A549 (cell line): ENCODE data around the gene FGF18. TPM values are rescaled to one million over a fixed set of nuclear protein-coding genes. Genes with fewer than 3 reads are reported as not detected.

Experiments used
- ATAC-seq, 2 experiments: fragments of 200-7000 bp in 1 of 2; fragments of >200 bp in 1 of 2; cut with Nextera tagmentation in 1 of 2; cut with Tn5 transposase in 1 of 2; 3 replicates each; pipeline versions ENCODE4 v1.8.0 to v1.9.1; 2018 to 2020; ENCODE audit warnings: mild to moderate bottlenecking in 1 of 2, moderate library complexity in 1 of 2
- CTCF ChIA-PET: fragments of 300-600 bp; sonication (Branson Sonifier 250); formaldehyde crosslinking; extraction: SDS; loops from one replicate; lab custom pipeline; 2021; ENCODE audit warnings: antibody characterized with exemption, inconsistent platforms; lab: Yijun Ruan, JAX
- POLR2A ChIA-PET: fragments of 350-600 bp; formaldehyde crosslinking; extraction: SDS; loops from one replicate; lab custom pipeline; 2021; ENCODE audit warnings: antibody characterized with exemption, inconsistent platforms; lab: Yijun Ruan, JAX
- DNase-seq, 2 experiments: peaks; one replicate each; pipeline versions ENCODE4 v3.0.0 to v3.0.0-alpha.2; 2011 to 2016; ENCODE audit warnings: low read depth in 1 of 2, low spot score in 1 of 2
- FAIRE-seq: peaks from 2 replicates; lab custom pipeline; 2011; peaks lifted over from hg19 to GRCh38; lab: Jason Lieb, UNC
- H3K27ac ChIP-seq, 2 experiments: fragments of >200 bp; sonication (Bioruptor Twin); formaldehyde crosslinking; 3 replicates each; pipeline ENCODE4 v1.5.1; 2016 to 2017
- H3K4me1 ChIP-seq: fragments of >200 bp; sonication (Bioruptor Twin); formaldehyde crosslinking; 3 replicates; pipeline ENCODE4 v1.6.1; 2016
- H3K4me2 ChIP-seq: fragments of >200 bp; sonication (Bioruptor Twin); formaldehyde crosslinking; 3 replicates; pipeline ENCODE4 v1.6.1; 2016
- H3K4me3 ChIP-seq: fragments of >200 bp; sonication (Bioruptor Twin); formaldehyde crosslinking; 3 replicates; pipeline ENCODE4 v1.5.1; 2016
- H3K9me3 ChIP-seq: fragments of >200 bp; sonication (Bioruptor Twin); formaldehyde crosslinking; 3 replicates; pipeline ENCODE4 v1.6.1; 2016
- CBX2 ChIP-seq: fragments of 200-600 bp; sonication (generic); IDR thresholded peaks from 2 replicates; pipeline ENCODE4 v1.6.1; 2016; ENCODE audit warnings: low read depth, mild to moderate bottlenecking, borderline replicate concordance
- CBX8 ChIP-seq: fragments of 200-600 bp; sonication (generic); IDR thresholded peaks from 2 replicates; pipeline ENCODE4 v1.6.1; 2016
- CEBPB ChIP-seq, 2 experiments: fragments of >200 bp in 1 of 2; sonication (Bioruptor Twin) in 1 of 2; formaldehyde crosslinking in 1 of 2; IDR thresholded peaks; 2 replicates each; pipeline ENCODE4 v1.6.1; 2012 to 2016
- CHD2 ChIP-seq: fragments of 150-350 bp; IDR thresholded peaks from 2 replicates; pipeline ENCODE4 v1.6.1; 2014; ENCODE audit warnings: low read length; ENCODE audit not compliant: partially characterized antibody
- EHF ChIP-seq: fragments of 250-450 bp; sonication (Bioruptor Pico); IDR thresholded peaks from 2 replicates; pipeline ENCODE4 v1.5.0; 2020; ENCODE audit warnings: mild to moderate bottlenecking
- FOSB ChIP-seq: fragments of 250-450 bp; sonication (Bioruptor Pico); IDR thresholded peaks from 2 replicates; pipeline ENCODE4 v1.5.0; 2020; ENCODE audit warnings: mild to moderate bottlenecking, moderate library complexity
- FOSL2 ChIP-seq, 2 experiments: fragments of 450-650 bp in 1 of 2; fragments of >200 bp in 1 of 2; sonication (Bioruptor Twin) in 1 of 2; formaldehyde crosslinking; IDR thresholded peaks; 2 replicates each; pipeline versions ENCODE4 v1.5.0 to v1.6.1; 2016 to 2020; ENCODE audit warnings: mild to moderate bottlenecking in 1 of 2, moderate library complexity in 1 of 2
- GATA3 ChIP-seq: IDR thresholded peaks from 2 replicates; pipeline ENCODE4 v1.6.1; 2012; ENCODE audit warnings: borderline replicate concordance
- HEYL ChIP-seq: fragments of 250-450 bp; sonication (Bioruptor Pico); IDR thresholded peaks from 2 replicates; pipeline ENCODE4 v1.8.0; 2021; ENCODE audit warnings: mild to moderate bottlenecking, moderate library complexity
- HOXB13 ChIP-seq: fragments of 250-450 bp; sonication (Bioruptor Pico); IDR thresholded peaks from 2 replicates; pipeline ENCODE4 v1.5.0; 2020; ENCODE audit warnings: low read depth, mild to moderate bottlenecking, moderate library complexity
- HOXB5 ChIP-seq: fragments of 250-450 bp; sonication (Bioruptor Pico); IDR thresholded peaks from 2 replicates; pipeline ENCODE4 v1.5.0; 2020; ENCODE audit warnings: mild to moderate bottlenecking, moderate library complexity
- KDM1A ChIP-seq: fragments of 200-600 bp; sonication (generic); IDR thresholded peaks from 2 replicates; pipeline ENCODE4 v1.6.1; 2016; ENCODE audit warnings: low read depth, mild to moderate bottlenecking
- MYC ChIP-seq: IDR thresholded peaks from 2 replicates; pipeline ENCODE4 v1.6.1; 2012; ENCODE audit warnings: mild to moderate bottlenecking, inconsistent platforms, low read length, improper control_type of control experiment, borderline replicate concordance
- POLR2AphosphoS2 ChIP-seq: conservative IDR thresholded peaks from 2 replicates; pipeline ENCODE4 v1.6.1; 2012; ENCODE audit warnings: low read length, improper control_type of control experiment, inconsistent platforms
- RFX5 ChIP-seq: fragments of 450-650 bp; IDR thresholded peaks from 2 replicates; pipeline ENCODE4 v1.7.1; 2014; ENCODE audit warnings: antibody characterized with exemption, mild to moderate bottlenecking, moderate library complexity
- SREBF2 ChIP-seq: fragments of 450-650 bp; IDR thresholded peaks from 2 replicates; pipeline ENCODE4 v1.6.1; 2014; ENCODE audit warnings: mild to moderate bottlenecking, moderate library complexity
- TFCP2L1 ChIP-seq: fragments of 250-450 bp; sonication (Bioruptor Pico); IDR thresholded peaks from 2 replicates; pipeline ENCODE4 v1.5.0; 2021; ENCODE audit warnings: mild to moderate bottlenecking
- ZC3H11A ChIP-seq: fragments of 450-650 bp; IDR thresholded peaks from 2 replicates; pipeline ENCODE4 v1.6.1; 2014; ENCODE audit warnings: antibody characterized with exemption, mild to moderate bottlenecking
- ZFP36 ChIP-seq: fragments of 450-650 bp; IDR thresholded peaks from 2 replicates; pipeline ENCODE4 v1.6.1; 2014; ENCODE audit warnings: borderline replicate concordance; ENCODE audit not compliant: partially characterized antibody
- ZNF302 ChIP-seq: fragments of 250-450 bp; sonication (Bioruptor Pico); IDR thresholded peaks from 2 replicates; pipeline ENCODE4 v1.9.0; 2021; ENCODE audit warnings: inconsistent platforms, mild to moderate bottlenecking, moderate library complexity
- ZSCAN20 ChIP-seq: fragments of 250-450 bp; sonication (Bioruptor Pico); IDR thresholded peaks from 2 replicates; pipeline ENCODE4 v1.8.0; 2022; ENCODE audit warnings: mild to moderate bottlenecking, moderate library complexity
- WGBS: methylation state at CpG from one replicate; pipeline ENCODE4 v1.1.6; 2017; ENCODE audit errors: missing lambda C conversion rate; 5-methylcytosine and 5-hydroxymethylcytosine counted together
- polyA plus RNA-seq, 4 experiments: library from polyadenylated mRNA; depleted of rRNA in 3 of 4; stranded (reverse); fragments of >200 nt; fragmentation: RNase III in 1 of 4; extraction: RNeasy Plus Mini Kit Qiagen cat#74134 plus additional on column Dnase treatment in 1 of 4; gene quantifications; 2 replicates in 3 of 4; 3 replicates in 1 of 4; pipeline ENCODE4 v1.2.3, GENCODE V29; 2011 to 2017
- TF ChIP-seq, protein P1 (sequence below): fragments of 200-600 bp; sonication (generic); IDR thresholded peaks from 2 replicates; pipeline ENCODE4 v1.6.1; 2016; ENCODE audit warnings: antibody characterized with exemption, mild to moderate bottlenecking, moderate library complexity

Gene FGF18
- polyA plus RNA-seq, 2 of the 4 experiments (the other 2 are of a cell fraction) = 0.09 to 0.16 TPM

DNA sequence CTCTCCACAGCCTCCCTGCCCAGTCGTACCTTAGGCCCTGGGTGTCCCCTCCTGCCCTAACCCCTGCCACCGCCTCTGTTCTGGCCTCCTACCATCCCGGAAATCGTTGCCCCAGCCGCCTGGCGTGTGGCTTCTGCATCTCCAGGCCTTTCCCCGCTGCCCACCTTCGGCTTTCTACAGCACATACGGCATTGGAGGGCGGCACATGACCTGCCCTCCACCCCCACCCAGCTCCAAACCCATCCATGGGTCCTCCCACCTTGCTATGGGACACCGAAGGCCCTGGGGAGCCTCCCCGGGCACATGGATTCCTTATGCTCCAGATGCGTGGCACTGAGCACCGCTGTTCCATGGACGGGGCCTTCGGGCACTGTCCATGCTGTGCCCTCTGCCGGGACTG is 32.0 kb downstream of the FGF18 start:
- Histone ChIP-seq H3K4me3 (no peak overlapping the region), H3K4me1 (no peaks in the 10 kb centered on the region), H3K9me3 (no peaks in the 10 kb centered on the region), H3K4me2 (no peak overlapping the region), H3K27ac (no peak overlapping the region)
- CTCF ChIA-PET = no interaction called here
- DNase-seq (no peak), FAIRE-seq (no peak), ATAC-seq (no peak)
- WGBS = 91% methylated on average over 15 of the region's 17 CpGs
- no peak for TF ChIP-seq ZSCAN20 (CRISPR knock-in tag)
- no peak for TF ChIP-seq CBX2
- POLR2A ChIA-PET = no interaction called here

DNA sequence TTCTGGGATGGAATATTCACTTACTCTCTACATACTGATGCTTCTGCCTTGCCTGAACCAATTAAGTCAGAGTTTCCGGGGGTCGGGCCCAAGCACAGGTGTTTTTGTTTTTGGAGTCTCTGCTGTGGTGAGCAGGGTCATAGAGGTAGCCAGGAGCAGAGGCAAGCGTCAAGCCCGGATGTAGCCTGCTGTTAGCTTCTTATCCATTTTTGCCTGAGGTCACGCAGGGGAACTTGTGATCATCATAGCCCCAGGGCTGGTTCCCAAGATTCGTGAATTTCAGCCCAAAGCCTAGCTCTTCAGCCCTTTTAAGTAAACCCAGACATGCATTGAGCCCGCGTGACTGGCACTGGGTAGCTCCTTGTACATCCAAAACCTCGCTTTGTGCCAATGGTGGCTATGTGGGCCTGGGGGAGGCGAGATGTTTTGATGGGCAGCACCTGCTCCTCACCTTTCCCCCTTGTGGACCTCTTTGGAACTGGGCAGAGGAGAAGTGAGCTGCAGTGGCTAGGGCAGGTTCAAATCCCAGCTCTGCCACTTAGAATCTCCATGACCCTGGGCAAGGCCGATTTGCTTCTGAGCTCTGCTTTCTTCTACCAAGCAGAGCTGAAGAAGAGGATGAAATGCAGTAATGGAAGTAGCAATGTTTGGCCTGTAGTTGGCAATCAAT is 33.7 kb downstream of the FGF18 start:
- ATAC-seq (0 out of 6 replicates have a peak, but pooled peaks of 1 of the 2 experiments have one; percentile 31), DNase-seq (no peak), FAIRE-seq (no peak)
- no peaks in the 10 kb centered on the region for H3K9me3 ChIP-seq
- POLR2A ChIA-PET = no interaction called here
- no peak overlapping the region for H3K4me2 ChIP-seq
- H3K4me3 ChIP-seq = no peak overlapping the region
- H3K4me1 ChIP-seq = no peaks in the 10 kb centered on the region
- H3K27ac ChIP-seq = no peak overlapping the region
- TF ChIP-seq FOSB = no peak
- no peak for TF ChIP-seq SREBF2
- TF ChIP-seq, protein P1, sequence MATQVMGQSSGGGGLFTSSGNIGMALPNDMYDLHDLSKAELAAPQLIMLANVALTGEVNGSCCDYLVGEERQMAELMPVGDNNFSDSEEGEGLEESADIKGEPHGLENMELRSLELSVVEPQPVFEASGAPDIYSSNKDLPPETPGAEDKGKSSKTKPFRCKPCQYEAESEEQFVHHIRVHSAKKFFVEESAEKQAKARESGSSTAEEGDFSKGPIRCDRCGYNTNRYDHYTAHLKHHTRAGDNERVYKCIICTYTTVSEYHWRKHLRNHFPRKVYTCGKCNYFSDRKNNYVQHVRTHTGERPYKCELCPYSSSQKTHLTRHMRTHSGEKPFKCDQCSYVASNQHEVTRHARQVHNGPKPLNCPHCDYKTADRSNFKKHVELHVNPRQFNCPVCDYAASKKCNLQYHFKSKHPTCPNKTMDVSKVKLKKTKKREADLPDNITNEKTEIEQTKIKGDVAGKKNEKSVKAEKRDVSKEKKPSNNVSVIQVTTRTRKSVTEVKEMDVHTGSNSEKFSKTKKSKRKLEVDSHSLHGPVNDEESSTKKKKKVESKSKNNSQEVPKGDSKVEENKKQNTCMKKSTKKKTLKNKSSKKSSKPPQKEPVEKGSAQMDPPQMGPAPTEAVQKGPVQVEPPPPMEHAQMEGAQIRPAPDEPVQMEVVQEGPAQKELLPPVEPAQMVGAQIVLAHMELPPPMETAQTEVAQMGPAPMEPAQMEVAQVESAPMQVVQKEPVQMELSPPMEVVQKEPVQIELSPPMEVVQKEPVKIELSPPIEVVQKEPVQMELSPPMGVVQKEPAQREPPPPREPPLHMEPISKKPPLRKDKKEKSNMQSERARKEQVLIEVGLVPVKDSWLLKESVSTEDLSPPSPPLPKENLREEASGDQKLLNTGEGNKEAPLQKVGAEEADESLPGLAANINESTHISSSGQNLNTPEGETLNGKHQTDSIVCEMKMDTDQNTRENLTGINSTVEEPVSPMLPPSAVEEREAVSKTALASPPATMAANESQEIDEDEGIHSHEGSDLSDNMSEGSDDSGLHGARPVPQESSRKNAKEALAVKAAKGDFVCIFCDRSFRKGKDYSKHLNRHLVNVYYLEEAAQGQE = no peak
- no peak for TF ChIP-seq KDM1A
- TF ChIP-seq CBX8 = no peak
- no peak for TF ChIP-seq HOXB5 (CRISPR knock-in tag)
- TF ChIP-seq EHF = no peak
- CTCF ChIA-PET = interaction anchor here (1.1 to 1.5 kb wide), 3 partner anchors 32 to 153 kb away, joined by 3 to 6 read pairs (median 5); partner anchors contain the start of gene FGF18
- 80% methylated on average over 11 of the region's 11 CpGs for WGBS

DNA sequence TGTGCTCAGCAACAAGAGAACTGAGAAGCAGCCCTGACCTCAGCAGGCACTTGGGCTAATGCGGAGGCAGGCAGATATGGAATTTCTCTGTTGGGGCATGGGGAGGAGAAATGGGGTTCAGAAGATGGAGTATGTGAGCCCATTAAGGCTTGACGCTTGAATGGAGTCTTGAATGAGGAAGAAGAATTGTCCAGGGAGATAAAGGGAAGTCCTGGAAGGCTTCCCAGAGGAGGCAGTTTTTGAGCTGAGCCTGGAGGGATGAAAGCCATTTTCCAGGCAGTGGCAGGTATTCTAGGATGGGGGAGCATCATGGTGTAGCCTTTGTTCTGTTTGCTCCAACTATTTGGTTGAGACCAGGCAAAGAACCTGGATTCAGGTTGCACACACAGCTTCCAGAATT is 34.5 kb downstream of the FGF18 start:
- FAIRE-seq = no peak
- CTCF ChIA-PET = interaction anchor here (0.9 to 1.5 kb wide), 5 partner anchors 31 to 454 kb away, joined by 3 to 6 read pairs (median 3); partner anchors contain the start of gene FGF18
- H3K9me3 ChIP-seq = no peaks in the 10 kb centered on the region

GRCh38 chr5:171454549-171454948 is 35.1 kb downstream of the FGF18 start:
- POLR2A ChIA-PET = no interaction called here
- Histone ChIP-seq H3K4me1 (no peaks in the 10 kb centered on the region), H3K4me3 (no peak overlapping the region), H3K27ac (no peak overlapping the region), H3K9me3 (no peaks in the 10 kb centered on the region), H3K4me2 (no peak overlapping the region)
- DNase-seq = no peak
- TF ChIP-seq GATA3 (no peak), SREBF2 (no peak), ZFP36 (no peak), TFCP2L1 (CRISPR knock-in tag) (no peak), HEYL (no peak), FOSL2 (IDR thresholded peaks at IDR 0.05) (no peak), FOSL2 (CRISPR knock-in tag; IDR thresholded peaks at IDR 0.05) (no peak), MYC (no peak), CHD2 (no peak), RFX5 (no peak), HOXB13 (no peak), POLR2AphosphoS2 (no peak), FOSB (no peak), ZNF302 (no peak), CEBPB (IDR thresholded peaks at IDR 0.05) (no peak)
- no peak for FAIRE-seq
- no peak for ATAC-seq
- WGBS = 65% methylated on average over 10 of the region's 10 CpGs
- CTCF ChIA-PET = interaction anchor here (0.9 to 1.5 kb wide), 3 partner anchors 36 to 454 kb away, joined by 3 to 6 read pairs (median 3); partner anchors contain the start of gene FGF18

More for the DNA sequence above, 34.5 kb downstream of the FGF18 start:
- 97% methylated on average over 2 of the region's 2 CpGs for WGBS
- ATAC-seq = no peak
- no peak for TF ChIP-seq GATA3
- no peak for TF ChIP-seq ZSCAN20 (CRISPR knock-in tag)
- peak; percentile 28 for TF ChIP-seq ZFP36
- TF ChIP-seq ZC3H11A = no peak
- H3K27ac ChIP-seq = no peak overlapping the region
- no peak overlapping the region for H3K4me2 ChIP-seq
- H3K4me3 ChIP-seq = no peak overlapping the region
- no peak for DNase-seq
- POLR2A ChIA-PET = no interaction called here
- H3K4me1 ChIP-seq = no peaks in the 10 kb centered on the region
